Endometrial microvascular endothelial cells (primary cell): Measurements from ENCODE around the gene MED27. TPM values are rescaled to one million over a fixed set of nuclear protein-coding genes. Genes with fewer than 3 reads are reported as not detected.

ENCODE experiments used
- in situ Hi-C: cut with HindIII; loops from 2 replicates; pipeline ENCODE4 v1.10.0; 2017; ENCODE audit warnings: low sequenced_read_pairs, low pct_unique_long_range_greater_than_20kb; ENCODE audit errors: inconsistent ontology term
- total RNA-seq: library from RNA; depleted of rRNA; stranded (reverse); fragments of >200 nt; gene quantifications from one replicate; pipeline ENCODE4 v1.2.3, GENCODE V29; 2015; ENCODE audit errors: inconsistent ontology term

MED27 gene
- total RNA-seq, 1 donor from 2014 or later, result 47.5 TPM

- in situ Hi-C loops, result no loop called here
Observed at GRCh38 chr9:131918481-131918880, 161.2 kb downstream of the MED27 start.

GRCh38 chr9:131917009-131917408 is 162.7 kb downstream of the MED27 start:
- in situ Hi-C loops, result no loop called here

GRCh38 chr9:131915181-131915580 is 164.5 kb downstream of the MED27 start:
- in situ Hi-C loops, result no loop called here

- in situ Hi-C loops, result no loop called here
Observed at GRCh38 chr9:131912671-131913070, 167.0 kb downstream of the MED27 start.

- in situ Hi-C loops, result no loop called here
Observed at GRCh38 chr9:131912069-131912468, 167.6 kb downstream of the MED27 start.

- in situ Hi-C loops, result no loop called here
Observed at GRCh38 chr9:131910572-131910971, 169.1 kb downstream of the MED27 start.

- in situ Hi-C loops, result no loop called here
Observed at GRCh38 chr9:131905144-131905543, 174.5 kb downstream of the MED27 start.

GRCh38 chr9:131899296-131900228 is 180.1 kb downstream of the MED27 start:
- in situ Hi-C loops, result no loop called here

GRCh38 chr9:131892902-131893500 is 186.7 kb downstream of the MED27 start:
- in situ Hi-C loops, result no loop called here

GRCh38 chr9:131892162-131892707 is 187.4 kb downstream of the MED27 start:
- in situ Hi-C loops, result no loop called here

- in situ Hi-C loops, result no loop called here
Observed at GRCh38 chr9:131891598-131891997, 188.1 kb downstream of the MED27 start.

- in situ Hi-C loops, result no loop called here
Observed at GRCh38 chr9:131889437-131890251, 190.0 kb downstream of the MED27 start.

GRCh38 chr9:131888923-131889322 is 190.7 kb downstream of the MED27 start:
- in situ Hi-C loops, result no loop called here

- in situ Hi-C loops, result no loop called here
Observed at GRCh38 chr9:131887680-131888079, 192.0 kb downstream of the MED27 start.

GRCh38 chr9:131886826-131887225 is 192.8 kb downstream of the MED27 start:
- in situ Hi-C loops, result no loop called here

GRCh38 chr9:131885144-131885609 is 194.5 kb downstream of the MED27 start:
- in situ Hi-C loops, result no loop called here

- in situ Hi-C loops, result no loop called here
Observed at GRCh38 chr9:131884222-131884621, 195.4 kb downstream of the MED27 start.

- in situ Hi-C loops, result no loop called here
Observed at GRCh38 chr9:131880833-131881583, 198.7 kb downstream of the MED27 start.
